Endothelial cell of umbilical vein (primary cell): Measurements from ENCODE around the gene RASGRP4. TPM values are rescaled to one million over a fixed set of nuclear protein-coding genes. Genes with fewer than 3 reads are reported as not detected.

Experiments
- BruUV-seq: library from RNA; stranded (reverse); fragments of 400-500 nt; replicated peaks from 2 replicates; lab custom pipeline; 2021; lab: Mats Ljungman, UMichigan
- CTCF ChIA-PET: fragments of 300-600, 350-600 bp; sonication (Branson Sonifier 250); formaldehyde crosslinking; loops from one replicate; lab custom pipeline; 2021; ENCODE audit warnings: antibody characterized with exemption, inconsistent platforms; lab: Charles Lee
- POLR2A ChIA-PET: fragments of 300-600, 350-600 bp; sonication (Branson Sonifier 250); formaldehyde crosslinking; loops from one replicate; lab custom pipeline; 2021; ENCODE audit warnings: antibody characterized with exemption, inconsistent platforms; lab: Charles Lee
- DNase-seq: peaks from one replicate; pipeline ENCODE4 v3.0.0-alpha.2; 2011; ENCODE audit warnings: low read depth, low spot score
- FAIRE-seq: peaks from 2 replicates; lab custom pipeline; 2011; peaks lifted over from hg19 to GRCh38; lab: Jason Lieb, UNC
- H2AFZ ChIP-seq: 2 replicates; pipeline ENCODE4 v1.6.0; 2012; ENCODE audit warnings: low read depth, low read length, control low read depth, inconsistent platforms
- H3K27ac ChIP-seq: 2 replicates; pipeline ENCODE4 v1.5.1; 2011; ENCODE audit warnings: low read depth, mild to moderate bottlenecking, control low read depth, low read length, moderate library complexity; ENCODE audit not compliant: insufficient read depth
- H3K27me3 ChIP-seq, 2 experiments: 2 replicates each; pipeline versions ENCODE4 v1.6.0 to v1.6.1; 2011; ENCODE audit warnings: low read length in 2 of 2, mixed read lengths in 1 of 2; ENCODE audit not compliant: control insufficient read depth in 2 of 2, insufficient read depth in 2 of 2
- H3K36me3 ChIP-seq, 2 experiments: 2 replicates in 1 of 2; 3 replicates in 1 of 2; pipeline ENCODE4 v1.5.1; 2011; ENCODE audit warnings: low read length in 2 of 2, mild to moderate bottlenecking in 1 of 2, moderate library complexity in 1 of 2; ENCODE audit not compliant: control insufficient read depth in 2 of 2, insufficient read depth in 2 of 2; ENCODE audit errors: extremely low read depth in 1 of 2
- H3K4me1 ChIP-seq: 3 replicates; pipeline ENCODE4 v1.5.1; 2011; ENCODE audit warnings: mild to moderate bottlenecking, low read length; ENCODE audit not compliant: control insufficient read depth, insufficient read depth; ENCODE audit errors: extremely low read depth
- H3K4me2 ChIP-seq: 2 replicates; pipeline ENCODE4 v1.6.1; 2011; ENCODE audit warnings: low read length, control low read depth, mixed read lengths; ENCODE audit not compliant: insufficient read depth
- H3K4me3 ChIP-seq, 3 experiments: fragments of 200-600 bp in 1 of 3; sonication (generic), shearing (Covaris generic) in 1 of 3; replicated peaks in 1 of 3; 2 replicates each; pipeline ENCODE4 v1.5.1; 2011 to 2016; ENCODE audit warnings: control low read depth in 3 of 3, low read length in 3 of 3, mild to moderate bottlenecking in 2 of 3, inconsistent platforms in 1 of 3, low read depth in 1 of 3, moderate library complexity in 1 of 3; ENCODE audit not compliant: insufficient read depth in 1 of 3
- H3K79me2 ChIP-seq: 2 replicates; pipeline ENCODE4 v1.6.0; 2012; ENCODE audit warnings: low read length, inconsistent platforms; ENCODE audit not compliant: control insufficient read depth, insufficient read depth
- H3K9ac ChIP-seq: replicated peaks from 2 replicates; pipeline ENCODE3; 2011; ENCODE audit warnings: low read length, control low read depth; ENCODE audit not compliant: insufficient read depth; ENCODE audit errors: extremely low read depth
- H3K9me1 ChIP-seq: replicated peaks from 3 replicates; pipeline ENCODE4 v1.6.0; 2011; ENCODE audit warnings: mild to moderate bottlenecking, low read length; ENCODE audit not compliant: control insufficient read depth, insufficient read depth; ENCODE audit errors: extremely low read depth
- H3K9me3 ChIP-seq: replicated peaks from 2 replicates; pipeline ENCODE4 v1.5.1; 2012; ENCODE audit warnings: low read length, inconsistent platforms; ENCODE audit not compliant: control insufficient read depth, insufficient read depth
- H4K20me1 ChIP-seq: replicated peaks from 2 replicates; pipeline ENCODE3; 2011; ENCODE audit warnings: mild to moderate bottlenecking, low read length; ENCODE audit not compliant: control insufficient read depth, insufficient read depth; ENCODE audit errors: extremely low read depth
- CTCF ChIP-seq, 2 donors: IDR thresholded peaks; 1 replicate in 1 of 2; 2 replicates in 1 of 2; pipeline ENCODE4 v1.5.1; 2011; ENCODE audit warnings: low read length in 2 of 2, mild to moderate bottlenecking in 2 of 2, moderate library complexity in 2 of 2, control low read depth in 1 of 2, inconsistent platforms in 1 of 2, low read depth in 1 of 2; ENCODE audit not compliant: insufficient read depth in 1 of 2; ENCODE audit errors: extremely low read depth in 1 of 2
- EZH2 ChIP-seq: IDR thresholded peaks from 2 replicates; pipeline ENCODE4 v1.6.1; 2012; ENCODE audit warnings: borderline replicate concordance, low read depth, mild to moderate bottlenecking, moderate library complexity, low read length, inconsistent platforms; ENCODE audit not compliant: severe bottlenecking
- JUN ChIP-seq: IDR thresholded peaks from 2 replicates; pipeline ENCODE4 v1.6.1; 2011; ENCODE audit warnings: borderline replicate concordance, low read depth; ENCODE audit not compliant: insufficient read length, insufficient read depth
- MAX ChIP-seq: IDR thresholded peaks from 2 replicates; pipeline ENCODE4 v1.6.1; 2011; ENCODE audit not compliant: insufficient read depth, insufficient read length
- MYC ChIP-seq: IDR thresholded peaks from one replicate; pipeline ENCODE4 v1.6.1; 2011; ENCODE audit warnings: mild to moderate bottlenecking, low read depth, low read length
- POLR2AphosphoS5 ChIP-seq: IDR thresholded peaks from 2 replicates; pipeline ENCODE4 v1.6.1; 2012; ENCODE audit warnings: low read depth, mild to moderate bottlenecking, control low read depth, low read length, moderate library complexity; ENCODE audit not compliant: insufficient read depth
- dilution Hi-C: fragments of 300-500 bp; cut with MboI; formaldehyde crosslinking; loops from one replicate; pipeline ENCODE4 v1.15.0; 2019; ENCODE audit warnings: low sequenced_read_pairs; ENCODE audit not compliant: extremely low pct_ligation_motif_present
- intact Hi-C: fragments of 100-400 bp; cut with micrococcal nuclease; formaldehyde crosslinking; loops from one replicate; pipeline ENCODE4 v1.10.0; 2022
- polyA plus RNA-seq, 4 experiments: library from polyadenylated mRNA; depleted of rRNA in 3 of 4; stranded (reverse) in 3 of 4; unstranded in 1 of 4; fragments of >200 nt; gene quantifications; 2 replicates each; pipeline versions ENCODE4 v1.2.1 to v1.2.3, GENCODE V29; 2011 to 2012; ENCODE audit warnings: missing spikeins in 1 of 4
- total RNA-seq: library from RNA; stranded (reverse); gene quantifications from 2 replicates; pipeline ENCODE4 v1.2.3, GENCODE V29; 2021

RASGRP4 gene
- total and polyA plus RNA-seq, 2 donors (not counting 3 experiments of a cell fraction or from before 2014, with no cell fraction given): not detected

- Histone ChIP-seq H3K9me3 (no peaks in the 10 kb centered on the region), H4K20me1 (no peaks in the 10 kb centered on the region), H2AFZ (peak within 1 kb of the TSS; percentile 79), H3K27me3 (no peaks in the 10 kb centered on the region), H3K4me2 (peak within 1 kb of the TSS; percentile 87), H3K9ac (peak within 1 kb of the TSS; percentile 91), H3K4me1 (peaks cover 16% of the 10 kb centered on the region), H3K4me3 (peak within 1 kb of the TSS; percentile 78 to 96 (median 91)), H3K9me1 (no peaks in the 10 kb centered on the region), H3K79me2 (peaks cover 18% of the 10 kb centered on the region), H3K36me3 (peaks cover 0 to under 1% of the 10 kb centered on the region in 2 experiments), H3K27ac (peak within 1 kb of the TSS; percentile 84)
- intact Hi-C loops (loop anchor here (1.0 to 5.0 kb wide), 5 partner anchors 14 to 156 kb away; partner anchors contain the start of genes FAM98C and PSMD8), dilution Hi-C loops (no loop called here)
- ChIA-PET POLR2A (interaction anchor here (1.9 to 3.6 kb wide), 3 partner anchors 13 to 14 kb away, joined by 8 to 39 read pairs (median 11); partner anchors contain the start of genes FAM98C and PSMD8), CTCF (interaction anchor here (0.8 to 4.7 kb wide), 10 partner anchors 14 to 486 kb away, joined by 3 to 65 read pairs (median 5); partner anchors contain the start of genes FAM98C and PSMD8)
- DNase-seq (no peak), FAIRE-seq (no peak)
- no peak for TF ChIP-seq MYC
- TF ChIP-seq JUN: no peak
- no peak for TF ChIP-seq EZH2
- no peak for TF ChIP-seq POLR2AphosphoS5
- no peak for TF ChIP-seq MAX
- TF ChIP-seq CTCF (IDR thresholded peaks at IDR 0.05; ENCODE audit: extremely low read depth in 1 of 2, insufficient read depth in 1 of 2, low read depth in 1 of 2, low read length in 2 of 2): no peak
- TSS peak; percentile 42 for BruUV-seq
These were observed 37.5 kb downstream of the RASGRP4 start, which contains the start of gene SPRED3 for GRCh38 chr19:38388349-38389100. SPRED3 (plus strand) TSS chr19:38388697; CDS start chr19:38390303, 1,606 bp downstream.
